HG03520 (cell line): ENCODE data around the gene SLC38A5.
A peak's percentile ranks its signal among the peaks of the same experiment; 100 is the strongest.
"Not testable (repeated sequence)": the region's sequence is repeated elsewhere in the genome, so short reads cannot be mapped to it uniquely, and the experiment has no call there.

Source experiments
- ATAC-seq: cut with Tn5 transposase; IDR thresholded peaks from one replicate; pipeline ENCODE4 v1.9.1; 2021; ENCODE audit warnings: mild to moderate bottlenecking, moderate library complexity; ENCODE audit not compliant: unreplicated experiment

Gene SLC38A5

GRCh38 chrX:48470110-48470832 lies at the start of gene SLC38A5:
Gene SLC38A5, minus strand, starts transcription at chrX:48470260. Its CDS starts 2,336 bp downstream, at chrX:48467924.
- no peak for ATAC-seq

- ATAC-seq: not testable (repeated sequence)
These were observed 49.4 kb upstream of the SLC38A5 start for GRCh38 chrX:48519481-48519880.

- ATAC-seq: no peak
These were observed 46.9 kb upstream of the SLC38A5 start for GRCh38 chrX:48516987-48517386.

- ATAC-seq: no peak
These were observed 46.2 kb upstream of the SLC38A5 start for GRCh38 chrX:48516285-48516684.

GRCh38 chrX:48515842-48516241 lies 45.8 kb upstream of the SLC38A5 start:
- no peak for ATAC-seq

GRCh38 chrX:48514868-48515460 lies 44.9 kb upstream of the SLC38A5 start:
- ATAC-seq: no peak

GRCh38 chrX:48514126-48514806 lies 44.2 kb upstream of the SLC38A5 start:
- ATAC-seq: no peak

- ATAC-seq: no peak
These were observed 43.6 kb upstream of the SLC38A5 start for GRCh38 chrX:48513670-48514069.

GRCh38 chrX:48512371-48512935 lies 42.4 kb upstream of the SLC38A5 start:
- ATAC-seq: no peak

GRCh38 chrX:48511560-48511959 lies 41.5 kb upstream of the SLC38A5 start:
- no peak for ATAC-seq

GRCh38 chrX:48509619-48510018 lies 39.6 kb upstream of the SLC38A5 start:
- no peak for ATAC-seq

GRCh38 chrX:48509245-48509590 lies 39.2 kb upstream of the SLC38A5 start:
- ATAC-seq: peak; percentile 21

- peak; percentile 62 for ATAC-seq
These were observed 38.6 kb upstream of the SLC38A5 start, which contains the start of gene PORCN for GRCh38 chrX:48508400-48509244. Gene PORCN, plus strand, starts transcription at chrX:48508992. Its CDS starts 829 bp downstream, at chrX:48509821.

GRCh38 chrX:48507246-48507645 lies 37.2 kb upstream of the SLC38A5 start:
- ATAC-seq: no peak

- ATAC-seq: no peak
These were observed 35.4 kb upstream of the SLC38A5 start for GRCh38 chrX:48505481-48505880.

- ATAC-seq: no peak
These were observed 34.2 kb upstream of the SLC38A5 start for GRCh38 chrX:48504261-48504660.

GRCh38 chrX:48498374-48498809 lies 28.3 kb upstream of the SLC38A5 start:
- ATAC-seq: no peak

GRCh38 chrX:48497871-48498270 lies 27.8 kb upstream of the SLC38A5 start:
- ATAC-seq: no peak

- ATAC-seq: no peak
These were observed 26.6 kb upstream of the SLC38A5 start for GRCh38 chrX:48496660-48497059.

- ATAC-seq: no peak
These were observed 23.9 kb upstream of the SLC38A5 start for GRCh38 chrX:48493890-48494364.
